Osteoblast (primary cell): Measurements from ENCODE around the gene MAP3K10. TPM values are rescaled to one million over a fixed set of nuclear protein-coding genes. Genes with fewer than 3 reads are reported as not detected.
A peak's percentile ranks its signal among the peaks of the same experiment; 100 is the strongest.
"Not testable (repeated sequence)": the region's sequence is repeated elsewhere in the genome, so short reads cannot be mapped to it uniquely, and the experiment has no call there.

Experiments used
- DNase-seq: peaks from one replicate; pipeline ENCODE4 v3.0.0; 2011; ENCODE audit warnings: low spot score, mixed read lengths; ENCODE audit not compliant: insufficient read length; ENCODE audit errors: missing footprints
- H2AFZ ChIP-seq: 2 replicates; pipeline ENCODE4 v1.6.0; 2011; ENCODE audit warnings: mild to moderate bottlenecking, low read length
- H3K27ac ChIP-seq: 2 replicates; pipeline ENCODE4 v1.5.1; 2011; ENCODE audit warnings: mild to moderate bottlenecking, low read depth, low read length, moderate library complexity
- H3K27me3 ChIP-seq: 2 replicates; pipeline ENCODE4 v1.6.0; 2012; ENCODE audit warnings: mild to moderate bottlenecking, control low read depth, inconsistent platforms, low read length, moderate library complexity; ENCODE audit not compliant: insufficient read depth
- H3K36me3 ChIP-seq: 2 replicates; pipeline ENCODE4 v1.5.1; 2011; ENCODE audit warnings: mild to moderate bottlenecking, low read length, control low read depth, moderate library complexity; ENCODE audit not compliant: insufficient read depth
- H3K4me1 ChIP-seq: 2 replicates; pipeline ENCODE4 v1.5.1; 2011; ENCODE audit warnings: mild to moderate bottlenecking, low read length, control low read depth, moderate library complexity; ENCODE audit not compliant: insufficient read depth
- H3K4me2 ChIP-seq: 2 replicates; pipeline ENCODE4 v1.6.0; 2011; ENCODE audit warnings: mild to moderate bottlenecking, low read length; ENCODE audit not compliant: insufficient read depth
- H3K4me3 ChIP-seq: fragments of 200-600 bp; sonication (generic); 3 replicates; pipeline ENCODE4 v1.5.1; 2012; ENCODE audit warnings: mild to moderate bottlenecking, low read length, inconsistent platforms; ENCODE audit not compliant: insufficient read depth
- H3K79me2 ChIP-seq: 2 replicates; pipeline ENCODE4 v1.6.0; 2012; ENCODE audit warnings: mild to moderate bottlenecking, low read length, control low read depth, inconsistent platforms; ENCODE audit not compliant: insufficient read depth
- H3K9me3 ChIP-seq: 2 replicates; pipeline ENCODE4 v1.5.1; 2011; ENCODE audit warnings: low read depth, low read length, control low read depth
- H4K20me1 ChIP-seq: 2 replicates; pipeline ENCODE4 v1.6.0; 2012; ENCODE audit warnings: mild to moderate bottlenecking, low read length, control low read depth; ENCODE audit not compliant: insufficient read depth
- total RNA-seq: library from RNA; depleted of rRNA; stranded (reverse); fragments of >200 nt; gene quantifications from 2 replicates; pipeline ENCODE4 v1.2.3, GENCODE V29; 2012
- TF ChIP-seq, protein P1 (sequence below): IDR thresholded peaks from 2 replicates; pipeline ENCODE4 v1.5.1; 2011; ENCODE audit warnings: mild to moderate bottlenecking, low read depth, low read length, moderate library complexity; ENCODE audit errors: extremely low read depth

MAP3K10 gene
- total RNA-seq, 1 donor = 9.8 TPM

DNA sequence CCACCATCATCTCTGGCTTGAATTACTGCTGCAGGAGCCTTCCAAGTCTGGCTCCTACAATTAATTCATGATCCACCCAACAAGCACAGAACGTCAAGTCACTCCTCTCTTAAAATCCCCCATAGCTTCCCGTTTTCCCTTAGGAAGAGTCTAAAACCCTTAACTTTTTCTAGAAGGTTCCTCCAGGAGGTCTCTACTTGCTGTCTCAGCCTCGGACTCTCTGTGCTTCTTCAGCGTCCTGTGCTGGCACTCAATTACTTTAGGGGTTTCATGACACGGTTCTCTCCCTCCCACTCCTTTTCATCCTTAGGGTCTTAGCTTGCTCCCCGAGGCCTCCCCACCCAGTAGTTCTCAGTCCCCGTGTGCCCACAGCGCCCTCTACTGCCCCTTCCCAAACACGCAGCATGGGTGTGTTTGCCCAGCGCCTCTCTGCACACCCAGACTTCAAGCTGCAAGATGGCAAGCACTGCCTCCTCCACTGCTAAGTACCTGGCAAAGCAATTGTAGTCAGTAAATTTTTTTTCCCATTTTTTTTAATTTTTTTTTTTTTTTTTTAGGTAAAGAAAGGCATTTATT is 25.8 kb upstream of the MAP3K10 start:
- Histone ChIP-seq H4K20me1 (no peaks in the 10 kb centered on the region), H3K27me3 (no peaks in the 10 kb centered on the region), H3K4me1 (no peaks in the 10 kb centered on the region), H3K9me3 (no peaks in the 10 kb centered on the region), H3K27ac (no peak overlapping the region), H2AFZ (no peak overlapping the region), H3K4me2 (no peak overlapping the region), H3K4me3 (no peak overlapping the region), H3K36me3 (no peaks in the 10 kb centered on the region), H3K79me2 (no peaks in the 10 kb centered on the region)
- TF ChIP-seq, protein P1, sequence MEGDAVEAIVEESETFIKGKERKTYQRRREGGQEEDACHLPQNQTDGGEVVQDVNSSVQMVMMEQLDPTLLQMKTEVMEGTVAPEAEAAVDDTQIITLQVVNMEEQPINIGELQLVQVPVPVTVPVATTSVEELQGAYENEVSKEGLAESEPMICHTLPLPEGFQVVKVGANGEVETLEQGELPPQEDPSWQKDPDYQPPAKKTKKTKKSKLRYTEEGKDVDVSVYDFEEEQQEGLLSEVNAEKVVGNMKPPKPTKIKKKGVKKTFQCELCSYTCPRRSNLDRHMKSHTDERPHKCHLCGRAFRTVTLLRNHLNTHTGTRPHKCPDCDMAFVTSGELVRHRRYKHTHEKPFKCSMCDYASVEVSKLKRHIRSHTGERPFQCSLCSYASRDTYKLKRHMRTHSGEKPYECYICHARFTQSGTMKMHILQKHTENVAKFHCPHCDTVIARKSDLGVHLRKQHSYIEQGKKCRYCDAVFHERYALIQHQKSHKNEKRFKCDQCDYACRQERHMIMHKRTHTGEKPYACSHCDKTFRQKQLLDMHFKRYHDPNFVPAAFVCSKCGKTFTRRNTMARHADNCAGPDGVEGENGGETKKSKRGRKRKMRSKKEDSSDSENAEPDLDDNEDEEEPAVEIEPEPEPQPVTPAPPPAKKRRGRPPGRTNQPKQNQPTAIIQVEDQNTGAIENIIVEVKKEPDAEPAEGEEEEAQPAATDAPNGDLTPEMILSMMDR = peak; percentile 78
- peak; percentile 93 for DNase-seq

DNA sequence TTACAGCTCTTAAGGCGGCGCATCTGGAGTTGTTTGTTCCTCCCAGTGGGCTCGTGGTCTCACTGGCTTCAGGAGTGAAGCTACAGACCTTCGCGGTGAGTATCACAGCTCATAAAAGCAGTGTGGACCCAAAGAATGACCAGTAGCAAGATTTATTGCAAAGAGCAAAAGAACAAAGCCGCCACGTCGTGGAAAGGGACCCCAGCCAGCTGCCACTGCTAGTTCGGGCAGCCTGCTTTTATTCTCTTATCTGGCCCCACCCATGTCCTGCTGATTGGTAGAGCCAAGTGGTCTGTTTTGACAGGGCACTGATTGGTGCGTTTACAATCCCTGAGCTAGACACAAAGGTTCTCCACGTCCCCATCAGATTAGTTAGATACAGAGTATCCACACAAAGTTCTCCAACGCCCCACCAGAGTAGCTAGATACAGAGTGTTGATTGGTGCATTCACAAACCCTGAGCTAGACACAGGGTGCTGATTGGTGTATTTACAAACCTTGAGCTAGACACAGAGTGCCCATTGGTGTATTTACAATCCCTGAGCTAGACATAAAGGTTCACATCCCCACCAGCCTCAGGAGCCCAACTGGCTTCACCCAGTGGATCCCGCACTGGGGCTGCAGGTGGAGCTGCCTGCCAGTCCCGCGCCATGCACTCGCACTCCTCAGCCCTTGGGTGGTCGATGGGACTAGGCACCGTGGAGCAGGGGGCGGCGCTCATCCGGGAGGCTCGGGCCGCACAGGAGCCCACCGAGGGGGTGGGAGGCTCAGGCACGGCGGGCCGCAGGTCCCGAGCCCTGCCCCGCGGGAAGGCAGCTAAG is 21.5 kb upstream of the MAP3K10 start:
- H2AFZ ChIP-seq, DNase-seq, H3K4me3 ChIP-seq: not testable (repeated sequence)

DNA sequence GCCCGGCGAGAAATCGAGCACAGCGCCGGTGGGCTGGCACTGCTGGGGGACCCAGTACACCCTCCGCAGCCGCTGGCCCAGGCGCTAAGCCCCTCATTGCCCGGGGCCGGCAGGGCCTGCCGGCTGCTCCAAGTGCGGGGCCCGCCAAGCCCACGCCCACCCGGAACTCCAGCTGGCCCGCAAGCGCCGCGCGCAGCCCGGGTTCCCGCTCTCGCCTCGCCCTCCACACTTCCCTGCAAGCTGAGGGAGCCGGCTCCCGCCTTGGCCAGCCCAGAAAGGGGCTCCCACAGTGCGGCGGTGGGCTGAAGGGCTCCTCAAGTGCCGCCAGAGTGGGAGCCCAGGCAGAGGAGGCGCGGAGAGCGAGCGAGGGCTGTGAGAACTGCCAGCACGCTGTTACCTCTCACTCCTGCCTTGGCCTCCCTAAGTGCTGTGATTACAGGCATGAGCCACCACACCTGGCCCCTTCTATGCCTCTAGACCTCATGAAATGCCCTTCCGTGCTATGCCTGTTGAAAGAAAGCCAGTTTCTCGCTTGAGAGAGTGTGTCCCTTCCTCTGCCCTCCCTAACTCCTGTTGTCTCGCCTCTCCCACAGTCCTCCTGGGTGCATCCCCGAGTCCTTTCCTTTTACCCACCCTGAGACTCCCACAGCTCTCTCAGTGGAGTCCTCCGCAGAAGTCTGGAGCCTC is 20.8 kb upstream of the MAP3K10 start:
- H3K4me3 ChIP-seq, H4K20me1 ChIP-seq, H3K79me2 ChIP-seq, H3K27me3 ChIP-seq, H3K27ac ChIP-seq, H3K9me3 ChIP-seq, H3K4me1 ChIP-seq, H3K36me3 ChIP-seq, H3K4me2 ChIP-seq, DNase-seq, H2AFZ ChIP-seq: not testable (repeated sequence)

More for the DNA sequence above, 21.5 kb upstream of the MAP3K10 start:
- H3K4me2 ChIP-seq, H3K9me3 ChIP-seq, H3K36me3 ChIP-seq, H3K27me3 ChIP-seq, H3K4me1 ChIP-seq, H3K79me2 ChIP-seq, H4K20me1 ChIP-seq, H3K27ac ChIP-seq: not testable (repeated sequence)

DNA sequence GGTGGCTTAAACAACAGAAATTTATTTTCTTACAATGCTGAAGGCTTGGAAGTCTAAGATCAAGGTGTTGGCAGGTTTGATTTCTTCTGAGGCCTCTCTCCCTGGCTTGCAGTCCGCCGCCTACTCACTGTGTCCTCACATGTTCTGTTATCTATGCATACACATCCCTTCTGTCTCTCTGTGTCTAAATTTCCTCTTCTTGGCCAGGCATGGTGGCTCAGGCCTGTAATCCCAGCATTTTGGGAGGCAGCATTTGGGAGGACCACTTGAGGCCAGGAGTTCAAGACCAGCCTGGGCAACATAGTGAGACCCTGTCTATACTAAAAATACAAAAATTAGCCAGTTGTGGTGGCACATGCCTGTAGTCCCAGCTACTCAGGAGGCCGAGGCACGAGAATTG is 19.9 kb upstream of the MAP3K10 start:
- H2AFZ ChIP-seq, H3K36me3 ChIP-seq, H3K4me2 ChIP-seq, H3K4me1 ChIP-seq, H3K9me3 ChIP-seq, DNase-seq, H4K20me1 ChIP-seq, H3K27me3 ChIP-seq, H3K79me2 ChIP-seq, H3K27ac ChIP-seq, H3K4me3 ChIP-seq: not testable (repeated sequence)

DNA sequence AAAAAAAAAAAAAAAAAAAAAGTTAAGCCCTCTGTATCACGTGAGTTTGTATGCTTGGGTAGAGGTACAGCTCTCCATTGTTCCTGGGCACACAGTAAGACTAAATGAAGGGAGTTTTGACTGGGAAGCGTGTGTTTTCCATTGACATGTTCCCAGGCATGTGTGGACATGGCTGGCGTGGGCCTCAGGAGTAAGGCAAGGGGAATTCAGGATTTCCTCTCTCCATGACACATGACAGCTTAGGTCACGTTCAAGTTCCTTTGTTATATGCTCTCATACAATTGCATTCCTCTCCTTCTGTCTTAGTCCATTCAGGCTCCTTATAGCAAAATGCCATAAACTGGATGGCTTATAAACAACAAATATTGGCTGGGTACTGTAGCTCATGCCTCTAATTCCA is 17.1 kb upstream of the MAP3K10 start:
- no peak overlapping the region for H3K27ac ChIP-seq
- no peak for DNase-seq
- H3K36me3 ChIP-seq = no peaks in the 10 kb centered on the region
- no peak overlapping the region for H3K4me2 ChIP-seq
- H3K79me2 ChIP-seq = no peaks in the 10 kb centered on the region
- TF ChIP-seq, protein P1 = no peak
- no peak overlapping the region for H3K4me3 ChIP-seq
- H3K27me3 ChIP-seq = no peaks in the 10 kb centered on the region
- H4K20me1 ChIP-seq = no peaks in the 10 kb centered on the region
- no peaks in the 10 kb centered on the region for H3K9me3 ChIP-seq
- no peaks in the 10 kb centered on the region for H3K4me1 ChIP-seq
- no peak overlapping the region for H2AFZ ChIP-seq
